ENCODE data around the gene FOXA1.
"Not testable (repeated sequence)": the region's sequence is repeated elsewhere in the genome, so short reads cannot be mapped to it uniquely, and the experiment has no call there.

Gene FOXA1

DNA sequence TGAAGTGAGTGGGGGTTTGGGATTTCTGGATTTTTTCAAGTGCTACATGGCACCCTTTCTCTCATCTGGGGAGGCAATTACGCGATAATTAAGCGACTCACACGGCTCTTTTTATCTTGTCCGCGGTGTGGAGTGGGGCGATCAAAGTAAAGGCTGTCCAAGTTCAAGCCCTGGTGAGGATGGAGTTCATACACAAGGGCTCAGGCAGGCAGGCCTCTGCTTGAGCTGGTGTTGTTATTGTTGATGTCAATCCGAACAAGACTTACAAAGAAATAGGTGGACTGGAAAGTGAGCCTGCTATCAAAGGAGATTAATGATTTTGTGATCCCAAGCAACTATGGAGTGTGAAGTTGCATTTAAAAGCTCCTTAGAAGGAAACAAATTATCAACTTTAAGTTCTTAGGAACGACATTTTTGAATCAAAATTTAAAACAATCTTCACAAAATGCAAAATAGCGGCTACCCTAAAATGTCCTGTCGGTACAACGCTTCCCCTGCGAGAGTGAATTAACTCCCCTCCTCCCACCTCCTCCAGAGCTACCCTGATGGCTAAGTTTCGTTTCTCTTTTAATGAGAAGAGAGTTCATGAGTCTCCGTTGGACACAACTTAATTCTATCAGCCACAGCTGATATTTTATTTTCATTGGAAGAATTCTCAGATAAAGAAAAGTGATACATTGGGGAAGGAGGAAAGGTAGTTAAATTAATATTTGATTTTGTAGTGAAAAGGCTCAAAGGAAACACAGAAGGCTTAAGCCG lies 5.9 kb downstream of the FOXA1 start:
- DNase-seq, result peak; percentile 41

DNA sequence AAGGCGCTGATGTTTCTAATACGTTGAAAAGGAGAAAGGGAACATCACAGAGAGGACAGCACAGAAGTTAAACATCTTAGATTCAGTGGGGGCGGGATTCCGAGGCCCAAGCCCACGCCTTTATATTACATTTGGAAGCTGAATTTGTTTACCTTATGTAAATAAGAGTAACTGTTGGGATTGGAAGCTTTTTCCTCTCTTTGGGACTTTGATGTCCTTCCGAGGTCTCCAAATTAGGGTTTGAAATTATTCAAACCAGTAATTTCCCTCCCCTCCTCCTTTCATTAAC lies 6.4 kb downstream of the FOXA1 start:
- DNase-seq, result peak; percentile 61

DNA sequence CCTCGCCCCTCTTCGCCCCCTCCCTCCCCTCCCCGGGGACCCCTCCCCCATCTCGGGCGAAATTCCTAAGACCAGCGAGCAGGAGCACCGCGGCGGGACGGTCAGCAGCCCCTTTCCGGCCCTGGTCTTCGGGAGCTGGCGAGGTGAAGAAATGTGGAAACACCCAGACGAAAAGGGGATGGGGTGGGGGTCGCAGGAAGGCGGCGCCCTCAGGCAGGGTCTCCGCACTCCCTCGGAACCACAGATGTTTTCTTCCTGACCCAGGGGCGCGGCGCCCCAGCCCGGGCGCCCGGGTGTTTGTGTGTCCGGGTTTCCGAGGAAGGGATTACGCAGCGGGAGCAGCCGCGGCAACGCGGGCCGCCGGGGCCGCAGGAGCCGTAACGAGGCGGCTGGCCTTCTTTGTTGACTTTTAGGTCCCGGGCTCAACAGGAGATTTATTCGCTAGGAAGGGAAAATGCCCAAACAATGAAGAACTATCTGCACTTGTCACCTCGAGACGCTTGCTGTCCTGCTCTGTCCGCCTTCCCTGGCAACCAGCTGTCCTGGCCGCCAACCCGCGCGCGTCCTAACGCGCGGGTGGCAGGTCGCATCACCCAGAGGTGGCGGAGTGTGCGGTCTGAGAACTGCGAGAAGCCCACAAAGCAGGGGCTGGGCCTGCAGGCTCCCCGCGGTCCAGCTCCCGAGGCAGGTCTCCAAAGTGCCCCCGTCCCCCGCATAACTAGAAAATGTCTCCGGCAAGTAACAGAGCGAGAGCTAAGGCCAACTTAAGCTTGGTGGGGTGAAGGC lies 7.0 kb downstream of the FOXA1 start:
- DNase-seq, result peak; percentile 61

DNA sequence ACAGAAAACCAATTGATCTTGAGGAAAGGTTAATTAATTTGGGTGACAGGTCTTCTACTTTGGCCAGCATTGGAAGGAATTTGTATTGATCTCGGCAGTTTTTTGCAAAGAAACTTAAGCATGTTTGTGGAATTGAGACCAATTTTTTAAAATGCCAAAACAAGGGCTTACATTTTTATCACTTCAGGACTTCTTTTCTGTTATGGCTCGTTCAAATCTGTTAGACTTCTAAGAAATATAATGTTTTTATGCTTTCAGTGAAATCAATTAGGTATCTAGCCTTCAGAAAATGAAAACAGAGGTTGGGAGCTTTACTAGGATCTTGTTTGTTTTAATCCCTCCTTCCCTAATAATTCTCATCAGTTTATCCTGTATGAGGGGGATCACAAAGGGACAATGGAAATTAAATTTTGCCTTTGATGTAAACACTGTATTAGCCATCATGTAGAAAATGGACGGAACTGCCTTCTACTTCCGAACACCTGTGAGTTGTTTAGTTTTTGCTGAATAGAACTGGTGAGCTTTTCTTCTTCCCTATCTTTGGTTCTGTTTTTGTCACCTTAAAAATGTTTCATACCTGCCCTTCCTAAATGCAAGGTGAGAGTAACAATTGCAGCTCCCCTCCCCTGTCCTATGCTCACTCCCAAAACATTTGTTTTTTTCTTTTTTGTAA lies 7.8 kb downstream of the FOXA1 start:
- DNase-seq, result peak; percentile 22

DNA sequence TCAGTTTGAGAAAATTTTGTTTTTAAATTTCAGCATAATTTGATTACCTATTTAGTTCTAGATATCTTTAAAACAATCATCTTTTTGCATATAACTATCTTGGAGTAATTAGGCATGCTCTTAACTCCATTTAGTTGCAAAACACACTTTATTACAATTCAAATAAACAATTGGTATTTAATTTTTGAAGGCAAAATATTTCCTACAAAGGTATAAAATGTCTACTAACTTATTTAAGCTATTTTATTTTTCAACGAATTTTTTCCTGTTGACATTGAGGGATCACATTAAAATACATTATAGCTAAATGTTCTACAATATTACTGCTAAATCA lies 8.3 kb downstream of the FOXA1 start:
- DNase-seq, result no peak

DNA sequence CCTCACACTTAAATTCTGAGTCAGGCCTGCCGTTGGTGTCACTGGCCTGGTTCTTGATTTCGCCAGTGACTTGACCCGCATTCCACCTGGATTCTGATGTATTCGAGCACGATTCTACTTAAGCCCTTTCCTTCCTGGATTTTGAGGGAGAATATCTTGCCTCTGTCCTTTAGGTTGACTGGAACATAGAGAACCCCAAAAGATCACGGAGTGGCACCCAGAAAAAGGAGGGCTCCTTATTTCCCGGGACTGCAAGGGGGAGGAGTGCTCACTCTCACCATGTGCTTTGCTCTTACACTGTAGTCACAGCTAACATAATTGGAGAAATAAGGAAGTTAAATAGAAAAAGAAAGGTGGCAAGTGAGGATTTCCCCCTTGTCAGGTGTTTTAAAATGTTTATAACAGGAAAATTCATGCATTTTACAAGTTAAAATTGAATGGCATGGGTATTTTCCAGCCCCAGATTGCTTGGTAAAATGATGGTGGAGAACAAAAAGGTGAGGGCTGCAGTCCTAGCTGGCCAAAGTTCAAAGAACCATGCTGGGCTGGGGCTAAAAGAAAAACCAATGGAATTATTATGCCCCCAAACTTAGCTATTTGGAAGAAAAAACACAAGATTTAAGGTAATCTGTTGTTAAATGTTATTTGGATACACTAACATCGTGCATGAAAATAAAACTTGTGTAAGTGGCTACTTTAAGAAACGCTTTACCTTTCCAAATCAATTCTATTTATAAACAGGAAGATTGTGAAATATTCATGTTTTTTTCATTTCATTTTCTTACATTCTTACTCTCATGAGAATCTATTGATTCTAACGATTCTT lies 8.9 kb downstream of the FOXA1 start:
- DNase-seq, result peak; percentile 22

DNA sequence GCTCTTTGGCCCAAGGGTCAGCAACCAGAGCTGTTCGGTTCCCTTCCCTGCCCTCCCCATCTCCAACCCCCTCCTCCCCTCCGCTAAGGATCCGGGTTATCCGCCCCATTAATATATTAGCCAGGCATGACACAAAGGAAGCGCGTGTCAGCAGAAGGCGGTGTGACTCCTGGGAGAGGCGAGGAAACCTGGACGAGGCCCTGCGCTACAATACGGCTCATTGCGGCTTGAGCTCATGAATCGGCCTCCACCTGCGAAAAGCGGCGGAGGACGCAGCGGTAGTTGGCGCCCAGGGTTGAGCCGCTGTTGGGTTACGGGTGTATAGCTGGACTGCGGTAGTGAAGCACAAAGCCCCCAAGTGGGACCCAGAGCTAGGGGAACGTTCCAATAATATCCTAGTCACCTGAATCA lies 9.9 kb downstream of the FOXA1 start:
- DNase-seq, result peak; percentile 64

DNA sequence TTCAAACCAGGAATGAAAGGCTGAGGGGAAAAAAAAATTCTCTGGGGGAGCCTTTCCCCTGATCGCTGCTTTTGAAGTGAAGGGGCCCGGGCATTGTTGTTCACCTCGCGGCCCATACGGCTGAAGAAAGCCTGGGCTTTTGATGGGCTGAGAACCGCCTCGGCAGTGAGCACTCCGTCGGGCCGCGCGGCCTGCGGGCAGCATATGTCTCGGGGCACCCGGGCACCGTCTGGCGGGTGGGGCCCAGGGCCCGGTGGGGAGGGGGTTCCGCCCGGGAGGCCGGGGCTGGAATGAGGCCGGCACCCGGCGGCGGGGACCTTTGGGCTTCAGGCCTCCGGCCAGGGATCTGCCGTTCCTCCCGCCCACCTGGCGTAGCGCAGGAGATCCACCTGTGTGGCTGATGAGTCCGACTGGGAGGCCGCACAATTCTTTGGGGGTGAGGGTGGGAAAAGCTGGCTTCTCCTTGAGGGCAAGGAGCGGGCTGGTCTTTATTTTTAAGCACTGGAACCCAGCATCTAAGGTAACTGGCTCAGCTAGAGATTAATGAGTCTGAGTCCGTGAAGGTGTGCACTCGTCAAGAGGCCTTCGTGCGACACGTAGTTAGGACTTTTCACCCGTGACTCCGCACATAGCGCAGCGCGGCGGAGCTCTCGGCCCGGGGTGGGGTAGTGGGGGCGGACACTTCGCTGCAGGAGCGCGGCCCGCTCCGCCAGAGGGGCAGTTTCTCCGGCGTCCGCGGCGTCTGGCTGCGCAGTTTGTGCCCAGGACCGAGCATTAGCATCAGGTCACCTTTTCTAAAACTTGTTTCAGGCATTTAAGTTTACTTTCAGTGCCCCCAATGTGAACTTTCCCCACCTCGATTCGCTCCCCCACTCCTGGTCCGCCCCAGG lies 10.6 kb downstream of the FOXA1 start:
- DNase-seq, result peak; percentile 74

DNA sequence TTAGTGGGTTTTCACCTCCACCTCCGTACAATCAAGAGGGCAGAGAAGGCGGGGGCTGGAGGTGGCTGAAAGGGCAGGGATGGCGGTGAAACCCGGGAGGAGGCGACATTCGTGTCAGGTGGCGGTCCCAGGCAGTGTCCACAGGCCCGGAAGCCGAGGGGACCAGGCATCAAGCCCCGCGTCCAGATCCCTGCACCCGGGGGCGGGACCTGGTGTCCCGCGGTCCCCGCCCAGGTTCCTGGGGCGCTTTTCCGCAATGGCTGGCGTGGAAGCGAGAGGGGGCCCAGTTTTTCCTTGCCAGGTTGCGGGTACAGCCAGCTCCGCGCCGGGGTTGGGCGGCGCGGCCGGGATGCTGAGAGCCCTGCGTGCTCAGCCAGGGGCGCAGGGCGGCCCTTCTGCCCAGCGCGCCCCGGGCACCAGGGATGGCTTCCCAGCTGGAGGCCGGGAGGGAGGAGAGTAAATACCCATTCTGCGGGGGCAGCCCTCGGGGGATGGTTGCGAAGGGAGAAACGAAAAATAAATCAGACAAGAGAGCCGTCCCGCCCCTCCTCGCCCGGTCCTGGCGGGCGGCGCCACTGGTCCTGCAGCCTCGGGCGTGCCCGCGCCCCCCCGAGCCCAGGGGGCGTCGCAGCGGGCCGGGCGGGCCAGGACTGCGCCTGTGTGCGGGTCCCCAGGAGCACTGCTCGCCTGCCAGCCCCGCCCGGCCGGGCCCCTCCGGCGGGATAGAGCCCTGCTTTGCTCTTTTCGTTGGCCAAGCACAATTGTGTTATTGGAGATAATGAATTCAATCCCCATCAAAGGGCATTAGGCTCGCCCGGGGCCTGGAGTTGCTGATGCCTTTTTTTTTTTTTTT lies 11.5 kb downstream of the FOXA1 start:
- peak; percentile 89 for DNase-seq

DNA sequence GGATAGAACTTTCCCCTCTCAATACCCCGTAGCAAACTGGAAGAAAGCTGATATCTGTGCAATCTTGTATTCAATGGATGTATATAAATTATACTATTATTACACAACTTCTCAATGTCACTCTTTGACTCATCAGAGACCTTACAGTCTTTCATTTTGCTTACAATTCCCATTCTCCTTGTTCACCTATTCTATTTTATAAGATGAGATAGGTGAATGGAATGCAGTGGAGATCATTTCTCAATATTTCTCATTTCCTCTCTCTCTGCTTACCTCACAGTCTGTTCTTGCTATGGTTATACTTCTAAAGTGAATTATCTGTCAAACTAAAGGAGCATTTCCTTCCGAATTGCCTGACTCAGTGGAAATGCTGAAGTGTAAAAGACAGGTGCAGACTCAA lies 14.9 kb downstream of the FOXA1 start:
- no peak for DNase-seq

DNA sequence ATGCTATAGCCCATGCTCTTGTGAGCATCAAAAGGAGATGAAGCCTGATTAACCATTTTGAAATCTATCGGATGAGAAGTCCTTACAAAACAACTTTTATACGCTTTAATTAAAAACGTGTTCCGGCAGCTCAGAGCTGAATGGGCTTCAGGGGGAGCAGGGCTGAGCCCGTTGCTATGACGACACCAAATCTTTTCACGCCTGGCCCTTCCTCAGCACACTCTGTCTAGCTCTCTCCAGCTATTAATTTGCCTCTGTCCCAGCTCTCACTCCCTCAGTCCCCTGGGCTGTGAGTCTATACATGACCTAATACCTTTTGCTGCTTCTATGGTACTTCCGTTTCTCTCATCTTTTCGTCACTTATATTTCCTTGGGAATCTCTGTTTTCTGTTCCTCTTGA lies 15.8 kb downstream of the FOXA1 start:
- DNase-seq, result no peak

DNA sequence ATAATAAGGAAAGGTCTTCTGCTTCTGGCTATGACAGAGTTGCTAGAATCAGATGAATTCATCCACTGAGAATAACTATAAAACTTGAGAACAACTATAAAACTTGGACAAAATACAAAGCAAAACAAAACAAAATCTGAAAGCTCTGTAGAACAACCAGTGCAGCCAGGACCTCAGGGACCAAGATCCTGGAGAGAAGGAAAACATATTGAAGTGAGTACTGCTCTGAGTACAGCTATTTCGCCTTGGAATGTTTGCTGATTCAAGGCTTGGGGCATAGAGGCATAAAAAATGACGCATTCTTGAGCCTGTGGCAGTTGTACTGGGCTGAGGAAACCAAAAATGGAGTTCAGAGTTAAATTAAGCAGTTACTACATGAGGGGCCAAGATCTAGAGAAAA lies 21.7 kb downstream of the FOXA1 start:
- DNase-seq, result no peak

DNA sequence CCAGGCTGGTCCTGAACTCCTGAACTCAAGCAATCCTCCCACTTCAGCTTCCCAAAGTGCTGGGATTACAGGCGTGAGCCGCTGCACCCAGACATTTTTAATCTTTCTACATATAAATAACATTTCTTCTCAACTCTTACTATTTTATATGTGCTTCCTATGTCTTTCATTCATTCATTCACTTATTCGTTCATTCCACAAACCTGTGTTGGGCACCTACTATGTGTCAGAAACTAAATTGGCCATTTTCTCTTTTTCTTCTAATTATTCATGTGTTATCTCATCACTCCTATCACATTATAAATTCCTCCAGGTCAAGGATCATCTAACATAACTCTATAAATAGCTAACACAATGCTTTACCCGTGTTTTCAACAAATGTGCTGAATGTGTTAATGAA lies 23.7 kb downstream of the FOXA1 start:
- no peak for DNase-seq

DNA sequence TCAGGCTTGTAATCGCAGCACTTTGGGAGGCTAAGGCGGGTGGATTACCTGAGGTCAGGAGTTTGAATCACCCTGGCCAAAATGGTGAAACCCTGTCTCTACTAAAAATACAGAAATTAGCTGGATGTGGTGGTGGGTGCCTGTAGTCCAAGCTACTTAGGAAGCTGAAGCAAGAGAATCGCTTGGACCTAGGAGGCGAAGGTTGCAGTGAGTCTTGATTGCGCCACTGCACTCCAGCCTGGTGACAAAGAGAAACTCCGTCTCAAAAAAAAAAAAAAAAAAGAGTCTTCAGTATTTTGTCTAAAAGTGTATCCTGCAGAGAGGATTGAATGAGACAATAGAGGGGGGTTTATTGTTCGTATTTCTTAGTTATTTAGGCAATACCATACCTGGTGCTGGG lies 25.3 kb downstream of the FOXA1 start:
- no peak for DNase-seq

DNA sequence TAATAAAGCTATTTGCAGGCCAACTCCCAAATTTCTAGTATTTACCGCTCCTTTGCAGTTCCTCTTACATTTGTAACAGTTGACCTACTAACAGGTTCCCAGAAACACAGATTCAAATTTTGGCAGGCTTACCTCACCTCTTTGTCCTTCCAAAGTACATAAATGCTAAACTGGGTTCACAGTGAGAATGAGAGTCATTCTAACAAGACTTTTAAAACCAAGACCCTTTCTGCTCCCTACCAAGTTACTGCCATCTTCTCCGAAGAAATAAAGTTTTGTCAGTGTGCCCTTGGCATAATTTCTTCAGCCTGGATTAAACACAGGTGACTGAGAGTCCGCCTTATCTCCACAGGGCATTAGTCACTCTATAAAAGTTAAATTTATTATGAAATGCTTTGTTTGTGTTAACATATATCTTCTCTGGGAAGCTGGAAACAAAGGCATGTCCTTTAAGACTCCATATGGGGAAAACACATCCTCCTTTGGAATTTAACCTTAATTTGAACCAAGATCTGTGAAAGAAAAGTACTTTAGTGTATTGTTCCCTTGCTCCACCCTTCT lies 28.2 kb downstream of the FOXA1 start:
- peak; percentile 6 for DNase-seq

DNA sequence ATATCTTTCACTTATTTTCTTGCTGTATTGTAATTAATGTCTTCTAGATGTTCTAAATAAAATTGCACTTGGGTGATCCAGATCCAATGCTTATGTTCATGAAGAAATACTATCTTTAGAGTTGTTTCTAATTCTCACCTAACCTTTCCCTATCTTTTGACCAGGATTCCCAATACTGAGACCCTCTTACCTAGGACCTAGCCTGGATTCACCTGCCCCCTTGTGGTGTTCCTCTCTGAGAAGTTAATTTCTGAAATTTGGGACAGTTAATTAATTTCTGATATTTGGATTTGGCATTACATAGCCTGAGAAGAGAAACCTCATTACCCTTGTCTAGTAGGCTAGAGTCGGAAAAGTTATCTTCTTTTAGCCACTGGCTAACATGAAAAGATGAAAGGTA lies 29.5 kb downstream of the FOXA1 start:
- peak; percentile 49 for DNase-seq

DNA sequence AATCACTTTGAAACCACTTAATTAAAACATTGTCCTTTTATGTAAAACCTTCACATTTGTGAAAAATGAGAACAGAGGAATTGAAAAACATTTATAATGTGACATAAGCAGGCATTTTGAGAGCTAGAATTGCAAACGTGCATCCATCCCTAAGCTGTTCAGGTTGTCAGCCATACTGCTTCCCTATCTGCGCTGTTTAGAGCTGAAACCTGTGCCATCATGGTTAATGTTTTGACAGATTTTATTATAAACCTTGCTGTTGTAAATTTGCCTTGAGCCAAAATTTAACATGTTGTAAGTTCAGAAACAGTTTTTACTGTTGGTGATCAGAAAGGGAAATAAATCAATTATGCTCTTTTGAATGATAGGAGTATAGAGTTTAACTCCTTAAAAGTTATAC lies 31.9 kb downstream of the FOXA1 start:
- no peak for DNase-seq

DNA sequence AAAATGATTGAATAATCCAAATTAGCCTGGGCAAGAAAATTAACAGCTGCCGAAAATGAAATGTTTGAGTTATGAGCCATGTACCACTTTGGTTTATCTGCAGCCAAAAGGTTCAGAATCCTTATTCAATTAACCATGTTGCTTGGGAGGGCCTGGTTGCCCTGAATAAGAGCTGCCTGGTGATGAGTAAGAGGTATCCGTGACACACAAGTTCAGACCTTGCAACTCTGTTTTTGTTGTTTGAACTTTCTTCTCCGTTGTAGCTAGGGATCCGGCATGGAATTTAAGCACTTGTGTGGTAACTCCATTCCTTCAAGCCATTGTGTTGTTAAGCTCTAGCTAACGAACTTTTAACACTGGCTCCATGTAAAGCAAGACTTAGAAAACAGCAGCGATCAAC lies 35.7 kb downstream of the FOXA1 start:
- DNase-seq, result no peak

DNA sequence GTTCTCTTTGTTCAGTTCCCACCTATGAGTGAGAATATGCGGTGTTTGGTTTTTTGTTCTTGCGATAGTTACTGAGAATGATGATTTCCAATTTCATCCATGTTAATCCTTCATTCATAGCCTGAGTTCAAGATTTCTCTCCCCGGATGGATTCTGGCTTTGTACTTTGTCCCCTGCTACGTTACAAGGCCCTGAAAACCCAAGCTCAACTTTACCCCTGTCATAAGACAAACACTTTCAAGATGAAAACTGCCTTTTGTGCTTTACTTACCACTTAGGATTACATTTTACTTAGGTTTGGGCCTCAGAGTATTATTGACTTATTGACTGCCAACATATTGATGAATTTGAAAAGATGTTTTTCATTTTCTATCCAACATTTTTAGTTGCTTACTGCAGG lies 36.3 kb downstream of the FOXA1 start:
- DNase-seq, result no peak

DNA sequence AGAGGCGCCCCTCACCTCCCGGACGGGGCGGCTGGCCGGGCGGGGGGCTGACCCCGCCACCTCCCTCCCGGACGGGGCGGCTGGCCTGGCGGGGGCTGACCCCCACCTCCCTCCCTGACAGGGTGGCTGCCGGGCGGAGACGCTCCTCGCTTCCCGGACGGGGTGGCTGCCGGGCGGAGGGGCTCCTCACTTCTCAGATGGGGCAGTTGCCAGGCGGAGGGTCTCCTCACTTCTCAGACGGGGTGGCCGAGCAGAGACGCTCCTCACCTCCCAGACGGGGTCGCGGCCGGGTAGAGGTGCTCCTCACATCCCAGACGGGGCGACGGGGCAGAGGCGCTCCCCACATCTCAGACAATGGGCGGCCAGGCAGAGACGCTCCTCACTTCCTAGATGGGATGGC lies 39.5 kb downstream of the FOXA1 start:
- DNase-seq, result not testable (repeated sequence)

DNA sequence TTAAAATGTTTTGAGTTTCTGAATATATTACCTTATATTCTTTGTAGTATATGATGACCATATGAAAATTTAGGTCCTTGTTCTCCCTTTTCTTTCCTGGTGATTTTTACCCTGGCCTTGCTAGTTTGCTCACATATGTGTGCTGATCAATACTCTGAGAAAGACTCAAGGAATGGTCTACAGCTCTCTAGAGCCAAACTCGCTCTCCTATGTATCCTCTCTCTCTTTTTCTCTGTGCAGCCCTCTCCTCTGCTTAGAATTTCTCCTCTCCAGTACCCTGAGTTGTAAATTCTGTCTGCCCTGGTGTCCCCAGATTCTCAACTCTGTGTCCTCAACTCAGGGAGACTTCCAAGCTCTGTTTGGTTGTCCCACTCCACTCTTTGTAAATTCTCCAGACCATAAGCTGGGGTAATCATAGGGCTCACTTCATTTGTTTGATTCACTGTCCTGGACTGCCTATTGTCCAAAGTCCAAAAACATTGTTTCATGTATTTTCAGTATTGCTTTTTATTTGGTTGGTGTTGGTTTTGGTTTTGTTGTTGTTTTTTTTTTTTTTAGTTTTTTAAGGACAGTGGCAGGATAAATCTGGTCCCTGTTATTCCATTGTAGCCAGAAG lies 41.0 kb downstream of the FOXA1 start:
- no peak for DNase-seq

Measured in NCI-H1092 (cell line).